Measurements from ENCODE around the gene VPS51.

DNA sequence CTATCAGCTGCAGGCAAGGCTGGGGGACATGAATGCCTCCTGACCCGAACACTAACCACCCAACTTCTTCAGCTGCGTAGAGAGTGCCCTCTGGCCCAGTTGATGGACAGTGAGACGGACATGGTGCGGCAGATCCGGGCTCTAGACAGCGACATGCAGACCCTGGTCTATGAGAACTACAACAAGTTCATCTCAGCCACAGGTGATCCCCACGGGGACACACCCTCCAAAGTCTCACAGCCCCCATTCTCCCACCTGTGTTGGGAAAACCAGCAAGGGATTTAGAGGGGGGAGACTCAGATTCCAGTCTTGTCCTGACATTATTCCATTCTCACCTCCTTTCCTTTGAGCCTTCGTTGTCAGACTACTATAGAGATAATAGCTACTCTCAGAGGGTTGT, 912 bp downstream of the VPS51 start:
- no peak for TF ChIP-seq POLR2A (IDR thresholded peaks at IDR 0.05)
- TF ChIP-seq, protein P1, sequence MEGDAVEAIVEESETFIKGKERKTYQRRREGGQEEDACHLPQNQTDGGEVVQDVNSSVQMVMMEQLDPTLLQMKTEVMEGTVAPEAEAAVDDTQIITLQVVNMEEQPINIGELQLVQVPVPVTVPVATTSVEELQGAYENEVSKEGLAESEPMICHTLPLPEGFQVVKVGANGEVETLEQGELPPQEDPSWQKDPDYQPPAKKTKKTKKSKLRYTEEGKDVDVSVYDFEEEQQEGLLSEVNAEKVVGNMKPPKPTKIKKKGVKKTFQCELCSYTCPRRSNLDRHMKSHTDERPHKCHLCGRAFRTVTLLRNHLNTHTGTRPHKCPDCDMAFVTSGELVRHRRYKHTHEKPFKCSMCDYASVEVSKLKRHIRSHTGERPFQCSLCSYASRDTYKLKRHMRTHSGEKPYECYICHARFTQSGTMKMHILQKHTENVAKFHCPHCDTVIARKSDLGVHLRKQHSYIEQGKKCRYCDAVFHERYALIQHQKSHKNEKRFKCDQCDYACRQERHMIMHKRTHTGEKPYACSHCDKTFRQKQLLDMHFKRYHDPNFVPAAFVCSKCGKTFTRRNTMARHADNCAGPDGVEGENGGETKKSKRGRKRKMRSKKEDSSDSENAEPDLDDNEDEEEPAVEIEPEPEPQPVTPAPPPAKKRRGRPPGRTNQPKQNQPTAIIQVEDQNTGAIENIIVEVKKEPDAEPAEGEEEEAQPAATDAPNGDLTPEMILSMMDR (IDR thresholded peaks at IDR 0.05) = no peak
- no peak for TF ChIP-seq POLR2AphosphoS5 (IDR thresholded peaks at IDR 0.05)
